HepG2 (cell line): Measurements from ENCODE around the gene PREX1. TPM values are rescaled to one million over a fixed set of nuclear protein-coding genes. Genes with fewer than 3 reads are reported as not detected.
A peak's percentile ranks its signal among the peaks of the same experiment; 100 is the strongest.

Experiments
- ATAC-seq: fragments of 200-7000 bp; cut with Tn5 transposase; 3 replicates; pipeline ENCODE4 v1.9.1; 2020; ENCODE audit warnings: mild to moderate bottlenecking, moderate library complexity
- BruUV-seq: library from RNA; stranded (reverse); fragments of 400-500 nt; replicated peaks from 2 replicates; lab custom pipeline; 2021; lab: Mats Ljungman, UMichigan
- CTCF ChIA-PET: fragments of 300-600 bp; formaldehyde crosslinking; extraction: SDS; loops from one replicate; lab custom pipeline; 2021; ENCODE audit warnings: low total read pairs, inconsistent platforms, low intra/inter-chr PET ratio; lab: Yijun Ruan, JAX
- POLR2A ChIA-PET: fragments of 350-600 bp; sonication (Branson Sonifier 250); formaldehyde crosslinking; loops from one replicate; lab custom pipeline; 2020; ENCODE audit warnings: antibody characterized with exemption, inconsistent platforms; lab: Yijun Ruan, JAX
- DNase-seq: peaks from one replicate; pipeline ENCODE4 v3.0.0-alpha.2; 2015; ENCODE audit warnings: low spot score
- FAIRE-seq: peaks from 3 replicates; lab custom pipeline; 2011; peaks lifted over from hg19 to GRCh38; lab: Jason Lieb, UNC
- H2AFZ ChIP-seq: one replicate; pipeline ENCODE4 v1.6.1; 2011; ENCODE audit warnings: low read length, inconsistent platforms
- H3K27ac ChIP-seq: fragments of 300-600 bp; 3 replicates; pipeline ENCODE4 v1.8.0; 2011; ENCODE audit warnings: mixed run types, mild to moderate bottlenecking, mixed read lengths, low read length, inconsistent platforms; ENCODE audit not compliant: insufficient read depth; ENCODE audit errors: extremely low read length
- H3K27me3 ChIP-seq, 2 experiments: fragments of 200-600 bp in 1 of 2; 2 replicates in 1 of 2; 3 replicates in 1 of 2; pipeline versions ENCODE4 v1.6.0 to v1.8.0; 2011; ENCODE audit warnings: low read length in 2 of 2, mild to moderate bottlenecking in 2 of 2, moderate library complexity in 2 of 2, inconsistent platforms in 1 of 2; ENCODE audit not compliant: insufficient read depth in 2 of 2, control insufficient read depth in 1 of 2
- H3K36me3 ChIP-seq, 2 experiments: fragments of 200-600 bp in 1 of 2; replicated peaks in 1 of 2; 2 replicates in 1 of 2; 3 replicates in 1 of 2; pipeline versions ENCODE4 v1.5.1 to v1.8.0; 2011; ENCODE audit warnings: low read length in 2 of 2, inconsistent platforms in 1 of 2; ENCODE audit not compliant: insufficient read depth in 2 of 2, control insufficient read depth in 1 of 2
- H3K4me1 ChIP-seq: 2 replicates; pipeline ENCODE4 v1.5.1; 2012; ENCODE audit warnings: low read length, inconsistent platforms; ENCODE audit not compliant: insufficient read depth
- H3K4me2 ChIP-seq: 2 replicates; pipeline ENCODE4 v1.6.0; 2011; ENCODE audit warnings: low read depth, low read length, inconsistent platforms
- H3K4me3 ChIP-seq, 3 experiments: fragments of 200-600 bp in 1 of 3; sonication (generic), shearing (Covaris generic) in 1 of 3; replicated peaks in 1 of 3; 2 replicates each; pipeline ENCODE4 v1.5.1; 2011 to 2016; ENCODE audit warnings: low read length in 3 of 3, inconsistent platforms in 2 of 3, low read depth in 2 of 3, mild to moderate bottlenecking in 2 of 3, control low read depth in 1 of 3, mixed read lengths in 1 of 3; ENCODE audit not compliant: insufficient read depth in 1 of 3
- H3K79me2 ChIP-seq: one replicate; pipeline ENCODE4 v1.6.1; 2011; ENCODE audit warnings: low read length, inconsistent platforms; ENCODE audit not compliant: insufficient read depth
- H3K9ac ChIP-seq: 2 replicates; pipeline ENCODE4 v1.6.0; 2011; ENCODE audit warnings: mild to moderate bottlenecking, low read depth, low read length, inconsistent platforms; ENCODE audit not compliant: insufficient read depth
- H3K9me3 ChIP-seq: 2 replicates; pipeline ENCODE4 v1.5.1; 2012; ENCODE audit warnings: mild to moderate bottlenecking, low read length
- H4K20me1 ChIP-seq: 2 replicates; pipeline ENCODE4 v1.6.0; 2011; ENCODE audit warnings: inconsistent platforms, mild to moderate bottlenecking, low read length, moderate library complexity; ENCODE audit not compliant: insufficient read depth
- ELF1 ChIP-seq: sonication (generic); formaldehyde crosslinking; IDR thresholded peaks from 2 replicates; pipeline ENCODE4 v1.4.0; 2020; ENCODE audit warnings: missing genetic modification reagents
- HHEX ChIP-seq: IDR thresholded peaks from 2 replicates; pipeline ENCODE4 v1.6.1; 2016; ENCODE audit warnings: control low read depth
- HMG20B ChIP-seq: conservative IDR thresholded peaks from 2 replicates; pipeline ENCODE4 v1.6.1; 2016; ENCODE audit warnings: missing genetic modification reagents, missing compliant biosample characterization
- NR1H2 ChIP-seq: sonication (generic); formaldehyde crosslinking; IDR thresholded peaks from 2 replicates; pipeline ENCODE4 v1.8.1; 2022; ENCODE audit warnings: low read depth, missing genetic modification reagents, borderline replicate concordance
- NRL ChIP-seq: sonication (generic); formaldehyde crosslinking; IDR thresholded peaks from 2 replicates; pipeline ENCODE4 v1.5.0; 2020; ENCODE audit warnings: missing genetic modification reagents, mild to moderate bottlenecking, moderate library complexity, borderline replicate concordance
- TERF1 ChIP-seq: sonication (generic); formaldehyde crosslinking; IDR thresholded peaks from 2 replicates; pipeline ENCODE4 v1.8.0; 2022; ENCODE audit warnings: mild to moderate bottlenecking, missing genetic modification reagents, moderate library complexity
- TOE1 ChIP-seq: sonication (generic); formaldehyde crosslinking; IDR thresholded peaks from 2 replicates; pipeline ENCODE4 v1.4.0; 2020; ENCODE audit warnings: mild to moderate bottlenecking, missing genetic modification reagents
- ZC3H13 ChIP-seq: sonication (generic); formaldehyde crosslinking; IDR thresholded peaks from 2 replicates; pipeline ENCODE4 v1.8.1; 2023; ENCODE audit warnings: mild to moderate bottlenecking, missing genetic modification reagents, moderate library complexity
- ZFP90 ChIP-seq: sonication (generic); formaldehyde crosslinking; IDR thresholded peaks from 2 replicates; pipeline ENCODE4 v1.8.0; 2022; ENCODE audit warnings: missing genetic modification reagents, mild to moderate bottlenecking, inconsistent platforms, borderline replicate concordance
- ZNF143 ChIP-seq: sonication (generic); formaldehyde crosslinking; IDR thresholded peaks from 2 replicates; pipeline ENCODE4 v1.4.0; 2020; ENCODE audit warnings: missing genetic modification reagents
- ZNF24 ChIP-seq: fragments of 450-650 bp; IDR thresholded peaks from 2 replicates; pipeline ENCODE4 v1.6.1; 2017; ENCODE audit warnings: antibody characterized with exemption, mild to moderate bottlenecking
- ZNF333 ChIP-seq: sonication (generic); formaldehyde crosslinking; IDR thresholded peaks from 2 replicates; pipeline ENCODE4 v1.4.0; 2020; ENCODE audit warnings: mild to moderate bottlenecking, missing genetic modification reagents, borderline replicate concordance
- ZNF670 ChIP-seq: sonication (generic); formaldehyde crosslinking; IDR thresholded peaks from 2 replicates; pipeline ENCODE4 v1.8.0; 2022; ENCODE audit warnings: mild to moderate bottlenecking, missing genetic modification reagents, borderline replicate concordance
- ZNF780A ChIP-seq: sonication (generic); formaldehyde crosslinking; IDR thresholded peaks from 2 replicates; pipeline ENCODE4 v1.8.0; 2022; ENCODE audit warnings: mild to moderate bottlenecking, missing genetic modification reagents, moderate library complexity
- WGBS: methylation state at CpG from one replicate; pipeline ENCODE4 v1.1.6; 2017; ENCODE audit warnings: low lambda C conversion rate; 5-methylcytosine and 5-hydroxymethylcytosine counted together
- in situ Hi-C: cut with HindIII; loops from 2 replicates; pipeline ENCODE4 v1.10.0; 2017; ENCODE audit warnings: low pct_unique_long_range_greater_than_20kb; ENCODE audit not compliant: extremely low pct_ligation_motif_present
- intact Hi-C: fragments of 100-400 bp; cut with micrococcal nuclease; formaldehyde crosslinking; loops from one replicate; pipeline ENCODE4 v1.10.0; 2022; ENCODE audit not compliant: unreplicated experiment
- polyA plus RNA-seq, 8 experiments: library from polyadenylated mRNA; depleted of rRNA in 3 of 8; stranded (reverse) in 7 of 8; unstranded in 1 of 8; fragments of >200 nt; fragmentation: Illumina TruSeq in 4 of 8; extraction: Trizol in 4 of 8; gene quantifications; 2 replicates each; pipeline versions ENCODE4 v1.2.1 to v1.2.3, GENCODE V29; 2011 to 2016; ENCODE audit warnings: low read depth in 4 of 8, missing spikeins in 1 of 8, mixed read lengths in 1 of 8; ENCODE audit not compliant: insufficient read depth in 1 of 8
- total RNA-seq, 5 experiments: library from RNA; depleted of rRNA; stranded (reverse); fragments of >200 nt; fragmentation: Illumina TruSeq; extraction: Trizol; gene quantifications; 2 replicates each; pipeline ENCODE4 v1.2.3, GENCODE V29; 2016; ENCODE audit warnings: low read depth in 1 of 5

PREX1 gene
- total and polyA plus RNA-seq, 2 of the 13 experiments (the other 11 are each of a cell fraction or from before 2014, with no cell fraction given), result 0.02 to 0.04 TPM

GRCh38 chr20:48681873-48682426 lies 145.8 kb downstream of the PREX1 start:
- no TSS peak for BruUV-seq
- Histone ChIP-seq H3K27ac (no peak overlapping the region), H3K4me2 (peak overlapping the region; percentile 54; the same call in 1 of the 2 replicates), H2AFZ (no peak overlapping the region), H4K20me1 (no peaks in the 10 kb centered on the region), H3K4me3 (no peak overlapping the region), H3K9me3 (no peaks in the 10 kb centered on the region), H3K9ac (no peak overlapping the region), H3K27me3 (peaks cover 5 to 51% of the 10 kb centered on the region in 2 experiments), H3K36me3 (no peaks in the 10 kb centered on the region), H3K4me1 (peaks cover 13% of the 10 kb centered on the region), H3K79me2 (no peaks in the 10 kb centered on the region)
- POLR2A ChIA-PET, result no interaction called here
- CTCF ChIA-PET, result no interaction called here
- FAIRE-seq, result no peak
- no peak for DNase-seq
- WGBS, result 39% methylated on average over 6 of the region's 6 CpGs
- ATAC-seq, result no peak
- in situ Hi-C loops, result no loop called here
- TF ChIP-seq ELF1, result no peak
- no peak for TF ChIP-seq NR1H2
- TF ChIP-seq TERF1, result no peak
- no peak for TF ChIP-seq ZNF24
- no peak for TF ChIP-seq HMG20B
- TF ChIP-seq ZNF333, result no peak
- TF ChIP-seq TOE1, result no peak
- TF ChIP-seq NRL, result no peak
- TF ChIP-seq ZC3H13 (CRISPR knock-in tag), result no peak
- no peak for TF ChIP-seq ZFP90 (CRISPR knock-in tag)
- no peak for TF ChIP-seq ZNF670 (CRISPR knock-in tag)
- TF ChIP-seq ZNF143 (CRISPR knock-in tag), result no peak
- TF ChIP-seq HHEX, result no peak
- TF ChIP-seq ZNF780A (CRISPR knock-in tag), result no peak
- TF ChIP-seq, all 625 proteins: peak for 0
- intact Hi-C loops, result no loop called here
